NCI-H748 treated with DMSO at 0.1 percent for 48 hours (cell line): ENCODE data around the gene SFTPB.

Source experiments
- DNase-seq: peaks from one replicate; lab custom pipeline; 2025; lab: John Stamatoyannopoulos, UW

SFTPB gene

DNA sequence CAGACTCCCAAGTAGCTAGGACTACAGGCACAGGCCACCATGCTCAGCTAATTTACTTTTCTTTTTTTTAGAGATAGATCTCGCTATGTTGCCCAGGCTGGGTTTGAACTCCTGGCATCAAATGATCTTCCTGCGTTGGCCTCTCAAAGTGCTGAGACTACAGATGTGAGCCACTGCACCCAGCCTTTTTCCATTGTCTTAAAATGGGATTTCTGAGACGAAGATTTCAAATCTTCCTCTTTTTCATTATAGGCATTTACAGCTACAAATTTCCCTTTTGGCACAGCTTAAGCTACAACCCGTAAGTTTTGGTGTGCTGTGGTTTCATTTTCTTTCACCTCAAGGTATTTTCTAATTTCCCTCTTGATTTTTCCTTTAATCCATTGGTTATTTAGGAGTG, 34.8 kb upstream of the SFTPB start:
- no peak for DNase-seq

- no peak for DNase-seq
Measured at GRCh38 chr2:85702172-85702571, 34.2 kb upstream of the SFTPB start.

DNA sequence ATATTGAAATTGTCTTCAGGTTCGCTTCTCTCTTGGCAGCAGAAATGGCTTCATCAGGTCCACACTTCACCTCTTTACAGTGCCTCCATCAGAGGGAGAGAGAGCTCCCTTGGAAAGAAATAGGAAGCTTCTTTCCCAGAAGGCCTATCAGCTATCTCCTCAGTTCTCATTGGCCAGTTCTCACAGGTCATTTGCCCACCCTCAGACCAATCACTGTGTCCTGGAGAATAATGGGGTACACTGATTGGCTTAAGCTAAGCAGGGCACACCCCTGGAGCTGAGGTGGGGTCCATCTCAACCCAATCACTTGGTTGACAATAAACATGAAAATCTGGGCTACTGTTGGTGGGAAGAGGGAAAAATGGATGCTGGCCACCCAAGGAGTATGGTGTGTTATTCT, 31.3 kb upstream of the SFTPB start:
- DNase-seq, result no peak

DNA sequence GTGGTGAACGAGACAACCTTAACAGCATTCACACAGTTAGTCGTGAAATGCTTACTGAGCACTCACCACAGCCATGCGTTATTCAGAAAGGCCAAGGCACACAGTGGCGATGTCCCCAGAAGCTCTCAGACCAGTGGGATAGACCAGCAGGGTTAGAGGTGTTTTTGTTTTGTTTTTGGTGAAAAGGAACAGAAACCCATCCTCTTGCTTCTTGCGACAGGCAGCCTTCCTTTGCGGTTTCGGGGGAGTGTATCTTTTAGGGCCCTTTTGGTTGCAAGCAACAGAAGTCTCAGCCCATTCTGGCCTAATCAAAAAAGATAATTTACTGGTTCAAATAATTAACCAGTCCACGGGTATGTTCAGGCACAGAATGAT, 30.9 kb upstream of the SFTPB start:
- no peak for DNase-seq

- no peak for DNase-seq
Measured at GRCh38 chr2:85698184-85698879, 30.3 kb upstream of the SFTPB start.

GRCh38 chr2:85697716-85698115, 29.7 kb upstream of the SFTPB start:
- no peak for DNase-seq

DNA sequence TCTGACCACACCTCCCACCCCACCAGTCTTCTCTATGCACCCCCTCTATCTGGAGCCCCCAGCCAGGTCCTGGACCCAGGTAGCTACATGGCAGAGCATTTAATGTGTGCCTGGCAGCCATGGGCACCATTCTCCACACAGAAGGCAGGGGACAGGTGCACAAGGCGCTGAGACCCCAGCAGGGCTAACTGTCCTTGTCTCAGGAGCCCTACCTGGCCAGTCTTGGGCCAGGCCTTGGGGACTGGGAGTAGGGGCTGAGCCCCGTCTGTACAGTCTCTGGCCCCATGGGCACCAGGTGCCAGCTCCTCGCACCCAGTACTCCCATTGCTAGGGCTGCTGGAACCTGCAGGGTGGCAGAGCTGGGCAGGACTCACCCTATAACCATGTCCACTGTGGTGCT, 29.1 kb upstream of the SFTPB start:
- DNase-seq, result no peak

DNA sequence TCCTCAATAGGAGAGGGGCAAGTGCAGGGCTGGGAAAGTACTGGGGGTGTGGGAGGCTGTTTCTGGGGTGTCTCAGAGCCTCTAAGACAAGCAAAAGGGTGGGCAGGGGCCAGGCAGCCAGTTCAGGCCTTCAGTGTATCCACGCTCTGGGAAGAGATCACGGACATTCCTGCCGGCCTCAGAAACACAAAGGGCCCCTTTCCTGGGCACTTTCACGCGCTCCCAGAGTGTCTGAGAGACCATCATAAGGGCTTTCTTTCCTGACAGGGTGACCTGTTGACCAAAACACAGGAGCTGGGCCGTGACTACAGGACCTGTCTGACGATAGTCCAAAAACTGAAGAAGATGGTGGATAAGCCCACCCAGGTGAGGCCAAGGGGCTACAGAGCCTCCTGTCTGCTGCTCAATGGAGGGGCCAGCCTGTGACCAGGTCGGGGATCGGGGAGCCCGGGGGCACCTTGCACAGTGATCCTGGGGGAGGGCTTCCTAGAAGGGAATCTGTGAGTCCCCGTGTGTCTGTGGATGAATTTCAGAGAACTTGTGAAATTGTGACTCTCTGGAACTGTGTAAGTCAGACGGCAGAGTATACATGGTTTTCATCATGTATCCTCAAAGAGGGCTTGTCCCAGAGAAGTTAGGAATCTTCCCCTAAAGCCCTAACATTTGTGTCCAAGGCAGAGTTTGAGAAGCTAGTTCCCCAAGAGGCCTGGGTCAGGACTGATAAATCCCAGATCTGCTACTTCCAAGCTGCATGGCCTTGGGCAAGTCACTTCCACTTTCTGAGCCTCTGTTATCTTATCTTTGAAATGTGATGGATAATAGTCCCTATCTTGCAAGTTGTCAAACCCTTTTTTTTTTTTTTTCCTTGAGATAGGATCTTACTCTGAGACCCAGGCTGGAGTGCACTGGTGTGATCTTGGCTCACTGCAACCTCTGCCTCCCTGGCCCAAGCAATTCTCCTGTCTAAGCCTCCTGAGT, 28.0 kb upstream of the SFTPB start:
- no peak for DNase-seq

DNA sequence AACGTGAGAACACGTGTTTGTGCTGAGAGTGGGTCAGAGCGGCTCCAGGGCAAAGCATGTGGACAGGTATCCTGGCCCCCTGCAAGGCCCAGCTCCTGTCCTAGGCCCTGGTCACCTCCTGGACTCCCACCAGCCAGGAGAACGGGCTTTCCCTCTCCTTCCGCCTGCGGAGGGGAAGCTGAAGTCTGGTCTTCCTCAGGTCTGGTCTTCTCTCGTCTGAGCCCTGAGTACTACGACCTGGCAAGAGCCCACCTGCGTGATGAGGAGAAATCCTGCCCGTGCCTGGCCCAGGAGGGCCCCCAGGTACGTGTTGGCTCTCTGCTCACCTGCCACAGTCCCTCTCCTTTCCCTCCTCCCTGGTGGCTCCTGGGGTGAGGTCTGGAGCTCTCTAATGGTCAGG, 27.1 kb upstream of the SFTPB start:
- DNase-seq, result no peak

DNA sequence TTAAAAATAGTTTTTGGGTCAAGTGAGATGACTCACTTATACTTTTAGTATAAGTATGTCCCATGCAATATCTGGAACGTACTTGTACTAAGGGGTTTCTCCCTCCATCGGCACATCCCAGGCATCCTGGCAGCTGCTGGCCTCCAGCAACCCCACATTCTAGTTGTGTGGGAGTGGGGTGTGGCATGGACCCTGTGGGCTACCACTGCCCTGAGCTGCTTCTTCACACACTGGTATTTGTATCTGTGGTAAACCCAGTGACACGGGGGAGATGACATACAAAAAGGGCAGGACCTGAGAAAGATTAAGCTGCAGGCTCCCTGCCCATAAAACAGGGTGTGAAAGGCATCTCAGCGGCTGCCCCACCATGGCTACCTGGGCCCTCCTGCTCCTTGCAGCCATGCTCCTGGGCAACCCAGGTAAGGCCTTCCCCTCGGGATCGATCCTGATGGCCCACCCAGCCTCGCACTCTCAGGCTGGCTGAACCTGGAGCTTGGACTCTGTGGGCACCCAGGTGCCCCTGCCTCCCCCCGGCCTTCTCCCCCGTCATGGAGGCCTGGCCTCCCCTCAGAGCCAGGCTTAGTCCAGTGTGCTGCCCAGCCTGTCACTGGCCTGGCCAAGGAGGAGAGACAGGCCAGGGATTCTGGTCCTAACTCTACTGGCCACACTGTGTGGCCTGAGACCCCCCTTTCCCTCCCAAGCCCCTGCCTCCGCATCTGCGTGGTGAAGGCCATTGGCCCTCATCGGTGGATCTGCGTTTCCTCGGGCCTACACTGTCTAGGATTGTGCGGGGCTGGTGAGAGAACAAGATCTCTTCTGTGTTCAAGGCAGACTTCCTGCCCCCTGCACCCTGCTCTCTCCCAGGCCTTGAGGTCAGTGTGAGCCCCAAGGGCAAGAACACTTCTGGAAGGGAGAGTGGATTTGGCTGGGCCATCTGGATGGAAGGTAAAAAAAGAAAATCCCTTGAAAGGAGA, 26.3 kb upstream of the SFTPB start, which contains the start of gene GNLY:
Gene GNLY, plus strand, starts transcription at position 307 of the 974 bp plus-strand sequence. Its CDS starts 61 bp downstream, at position 368.
- no peak for DNase-seq

DNA sequence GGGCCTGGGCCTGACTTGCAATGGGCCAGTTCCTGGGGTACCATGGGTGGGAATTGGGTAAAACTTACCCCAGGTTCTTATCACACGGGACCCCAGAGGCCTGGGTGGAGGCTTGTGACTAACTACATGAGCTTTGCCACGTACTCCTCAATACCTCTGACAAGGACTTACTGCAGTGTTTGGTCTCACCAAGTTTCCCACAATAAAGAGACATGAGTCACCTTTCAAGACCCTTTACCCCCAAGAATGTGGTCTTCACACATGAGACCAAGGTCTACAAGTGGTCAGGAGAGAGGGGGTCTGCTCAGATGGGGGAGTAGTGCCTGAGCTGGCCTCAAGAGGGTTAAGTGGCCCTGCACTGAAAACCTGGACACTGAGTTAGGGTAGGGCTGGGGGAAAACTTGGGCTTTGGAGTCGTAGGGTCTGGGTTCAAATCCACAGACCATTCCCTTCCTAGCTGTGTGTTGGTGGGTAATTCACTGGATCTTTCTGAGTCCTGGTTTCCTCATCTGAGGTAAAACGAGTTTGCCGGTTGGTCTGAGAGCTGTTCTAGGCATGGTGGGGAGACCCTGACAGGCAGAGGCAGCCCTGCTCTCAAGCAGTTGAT, 24.1 kb upstream of the SFTPB start:
- DNase-seq, result no peak

- no peak for DNase-seq
Measured at GRCh38 chr2:85690932-85691331, 22.9 kb upstream of the SFTPB start.

- DNase-seq, result peak; percentile 45
Measured at GRCh38 chr2:85684806-85685205, 16.8 kb upstream of the SFTPB start.

- DNase-seq, result no peak
Measured at GRCh38 chr2:85684380-85684779, 16.4 kb upstream of the SFTPB start.

DNA sequence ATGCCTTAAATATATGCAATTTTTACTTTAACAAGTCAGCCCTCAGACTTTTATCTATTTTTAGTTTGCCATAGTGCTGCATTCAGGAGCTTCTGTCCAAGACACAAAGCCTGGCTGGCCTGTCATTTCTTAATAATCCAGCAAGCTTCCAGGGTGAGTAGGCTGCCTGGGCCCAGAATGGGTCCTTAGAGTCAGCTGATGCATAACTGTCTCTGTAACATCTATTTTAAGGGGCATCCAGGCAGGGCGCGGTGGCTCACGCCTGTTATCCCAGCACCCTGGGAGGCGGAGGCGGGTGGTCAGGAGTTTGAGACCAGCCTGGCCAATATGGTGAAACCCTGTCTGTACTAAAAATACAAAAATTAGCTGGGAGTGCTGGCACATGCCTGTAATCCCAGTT, 14.4 kb upstream of the SFTPB start:
- no peak for DNase-seq

GRCh38 chr2:85681776-85682175, 13.8 kb upstream of the SFTPB start:
- no peak for DNase-seq

GRCh38 chr2:85681372-85681763, 13.4 kb upstream of the SFTPB start:
- no peak for DNase-seq

GRCh38 chr2:85680707-85681371, 12.8 kb upstream of the SFTPB start:
- DNase-seq, result no peak

- DNase-seq, result peak; percentile 38
Measured at GRCh38 chr2:85678794-85679672, 11.0 kb upstream of the SFTPB start.

DNA sequence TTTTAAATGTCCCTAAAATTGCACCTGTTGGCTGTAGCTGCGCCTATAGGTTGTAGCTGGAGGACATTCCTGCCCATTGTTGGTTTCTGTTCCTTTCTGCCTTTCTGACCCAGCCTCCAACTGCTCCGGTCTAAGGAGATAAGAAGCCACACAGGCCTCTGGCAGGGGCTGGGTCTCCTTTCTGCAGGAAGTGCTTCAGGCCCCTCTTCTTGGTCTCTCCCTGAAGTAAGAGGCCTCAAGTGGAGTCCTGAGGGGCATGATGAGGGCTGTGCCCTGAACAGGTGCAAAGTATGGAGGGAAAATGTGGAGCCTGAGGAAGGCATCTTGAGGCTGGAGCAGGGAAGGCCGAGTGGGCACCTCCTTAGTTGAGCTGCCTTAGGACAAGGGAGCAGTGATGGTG, 10.4 kb upstream of the SFTPB start:
- no peak for DNase-seq
